SJSA1 (cell line): Measurements from ENCODE around the gene JAKMIP1. TPM values are rescaled to one million over a fixed set of nuclear protein-coding genes. Genes with fewer than 3 reads are reported as not detected.
"Not testable (repeated sequence)": the region's sequence is repeated elsewhere in the genome, so short reads cannot be mapped to it uniquely, and the experiment has no call there.

Experiments
- DNase-seq, 2 experiments: peaks; one replicate each; pipeline ENCODE4 v3.0.0-alpha.2; 2015 to 2020; ENCODE audit warnings: low spot score in 2 of 2, low read depth in 1 of 2
- H3K27ac ChIP-seq: fragments of 250-450 bp; sonication (Bioruptor Pico); 2 replicates; pipeline ENCODE4 v1.5.1; 2020; ENCODE audit warnings: mild to moderate bottlenecking, moderate library complexity
- H3K27me3 ChIP-seq: fragments of 250-450 bp; sonication (Bioruptor Pico); replicated peaks from 2 replicates; pipeline ENCODE4 v1.5.1; 2020; ENCODE audit warnings: mild to moderate bottlenecking, moderate library complexity
- H3K36me3 ChIP-seq: fragments of 250-450 bp; sonication (Bioruptor Pico); 2 replicates; pipeline ENCODE4 v1.5.1; 2020; ENCODE audit warnings: mild to moderate bottlenecking
- H3K4me1 ChIP-seq: fragments of 250-450 bp; sonication (Bioruptor Pico); replicated peaks from 2 replicates; pipeline ENCODE4 v1.6.1; 2021; ENCODE audit warnings: mild to moderate bottlenecking
- H3K4me3 ChIP-seq: fragments of 250-450 bp; sonication (Bioruptor Pico); 2 replicates; pipeline ENCODE4 v1.5.1; 2020; ENCODE audit warnings: mild to moderate bottlenecking
- H3K9me3 ChIP-seq: fragments of 250-450 bp; sonication (Bioruptor Pico); replicated peaks from 2 replicates; pipeline ENCODE4 v1.5.1; 2020; ENCODE audit warnings: mild to moderate bottlenecking
- total RNA-seq: library from RNA; depleted of rRNA; stranded (reverse); fragments of >200 nt; shearing (Covaris generic); gene quantifications from 2 replicates; pipeline ENCODE4 v1.2.3, GENCODE V29; 2014

The JAKMIP1 gene
- total RNA-seq, 1 experiment from 2014 or later, result not detected

DNA sequence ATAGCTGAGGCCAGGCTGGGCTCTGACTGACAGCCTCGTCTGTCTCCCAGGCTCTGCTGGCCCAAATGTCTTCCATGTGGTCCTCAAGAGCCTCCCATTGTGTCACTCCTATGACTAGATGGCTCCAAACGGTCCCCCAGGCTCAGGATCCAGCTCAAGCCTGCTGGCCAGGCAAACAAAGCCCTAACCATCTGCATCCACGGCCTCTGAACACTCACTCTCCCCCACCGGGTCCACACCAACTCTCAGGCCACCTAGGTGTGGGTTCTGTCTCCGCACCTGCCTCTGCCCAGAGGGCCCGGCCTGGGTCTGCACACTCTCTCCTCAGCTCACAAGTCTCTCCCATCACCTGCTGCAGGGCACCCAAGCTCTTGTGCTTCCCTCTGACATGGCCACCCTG is 52.9 kb downstream of the JAKMIP1 start:
- Histone ChIP-seq H3K27me3 (no peaks in the 10 kb centered on the region), H3K9me3 (no peaks in the 10 kb centered on the region), H3K4me3 (no peak overlapping the region), H3K27ac (no peak overlapping the region), H3K36me3 (no peaks in the 10 kb centered on the region), H3K4me1 (no peaks in the 10 kb centered on the region)
- DNase-seq, result no peak

DNA sequence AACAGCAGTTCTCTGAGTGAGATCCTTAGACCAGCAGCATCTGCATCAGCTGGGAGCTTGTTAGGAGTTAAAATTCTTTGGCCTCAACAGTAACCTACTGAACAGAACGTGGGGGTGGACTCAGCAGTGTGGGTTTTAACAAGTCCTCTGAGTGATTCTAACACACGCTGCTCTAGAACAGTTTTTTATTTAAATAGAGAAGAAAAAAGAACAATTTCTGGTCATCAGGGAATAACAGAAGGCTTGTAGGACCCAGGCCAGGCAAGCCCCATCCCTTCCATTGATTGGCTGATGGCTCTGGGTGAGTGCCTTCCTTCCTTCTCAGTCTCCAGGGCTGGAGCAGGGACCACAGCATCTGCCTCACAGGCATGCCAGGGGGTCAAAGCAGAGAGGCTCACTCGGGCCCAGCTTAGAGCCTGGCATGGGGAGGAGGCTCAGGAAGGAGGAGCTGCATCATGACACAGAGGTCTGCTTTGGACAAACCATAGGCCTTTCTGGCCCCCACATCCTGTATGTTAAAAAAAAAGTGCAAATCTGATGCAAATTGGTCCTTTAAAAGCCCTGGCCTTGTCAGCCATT is 56.7 kb downstream of the JAKMIP1 start:
- Histone ChIP-seq H3K27me3 (no peaks in the 10 kb centered on the region), H3K27ac (no peak overlapping the region), H3K9me3 (no peaks in the 10 kb centered on the region), H3K4me3 (no peak overlapping the region), H3K36me3 (no peaks in the 10 kb centered on the region), H3K4me1 (no peaks in the 10 kb centered on the region)
- no peak for DNase-seq

DNA sequence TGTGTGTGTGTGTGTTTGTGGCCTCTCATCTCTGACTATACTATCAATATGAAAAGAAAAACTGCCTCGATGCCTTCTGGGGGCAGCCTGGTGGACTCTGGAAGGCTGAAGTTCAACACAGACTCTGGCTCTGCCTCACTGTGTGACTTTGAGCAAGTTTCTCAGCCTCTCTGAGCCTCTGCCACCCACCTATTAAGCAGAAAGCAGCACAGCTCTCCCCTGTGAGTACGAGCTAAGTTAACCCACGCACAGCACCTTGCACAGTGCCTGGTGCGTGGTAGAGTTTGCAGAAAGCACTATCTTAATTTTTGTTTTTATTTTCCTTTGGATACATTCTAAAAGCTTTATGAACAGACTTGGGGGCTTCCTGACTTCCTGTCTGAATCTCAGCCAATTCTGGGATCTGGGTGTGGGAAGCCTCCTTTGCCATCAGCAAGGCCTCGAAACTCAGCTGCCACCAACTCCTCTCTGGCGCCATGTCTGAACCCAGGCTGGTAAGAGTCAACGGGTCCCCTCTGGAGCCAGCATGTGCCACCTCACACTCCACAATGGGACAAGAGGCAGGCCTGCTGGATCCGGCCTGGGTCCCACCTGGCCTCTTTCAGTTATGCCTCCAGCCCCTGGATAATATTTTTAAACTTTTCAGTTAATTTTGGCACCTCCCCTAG is 57.3 kb downstream of the JAKMIP1 start:
- Histone ChIP-seq H3K27me3 (no peaks in the 10 kb centered on the region), H3K4me1 (no peaks in the 10 kb centered on the region), H3K36me3 (no peaks in the 10 kb centered on the region), H3K9me3 (no peaks in the 10 kb centered on the region), H3K4me3 (no peak overlapping the region), H3K27ac (no peak overlapping the region)
- no peak for DNase-seq

DNA sequence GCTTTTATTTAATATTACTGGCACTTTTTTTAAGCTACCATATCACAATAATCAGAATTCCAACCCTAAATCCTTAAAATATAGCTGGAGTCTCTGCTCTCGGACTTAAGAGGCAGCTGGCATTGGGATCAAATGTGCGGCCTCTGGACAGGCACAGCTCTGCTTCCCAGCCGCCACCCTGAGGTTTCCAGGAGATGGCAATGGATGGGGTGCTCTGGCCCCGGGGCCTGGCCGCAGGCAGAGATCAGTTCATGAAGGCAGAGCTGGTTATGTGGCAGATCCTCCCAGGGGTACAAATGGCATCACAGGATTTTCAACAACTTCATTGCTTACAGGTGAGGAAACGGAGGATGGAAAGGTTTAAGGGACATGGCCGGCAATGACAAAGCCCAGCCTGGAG is 57.8 kb downstream of the JAKMIP1 start:
- H3K27me3 ChIP-seq, result no peaks in the 10 kb centered on the region
- no peak overlapping the region for H3K27ac ChIP-seq
- H3K4me1 ChIP-seq, result no peaks in the 10 kb centered on the region
- no peaks in the 10 kb centered on the region for H3K36me3 ChIP-seq
- H3K9me3 ChIP-seq, result no peaks in the 10 kb centered on the region
- no peak overlapping the region for H3K4me3 ChIP-seq
- DNase-seq, result no peak

DNA sequence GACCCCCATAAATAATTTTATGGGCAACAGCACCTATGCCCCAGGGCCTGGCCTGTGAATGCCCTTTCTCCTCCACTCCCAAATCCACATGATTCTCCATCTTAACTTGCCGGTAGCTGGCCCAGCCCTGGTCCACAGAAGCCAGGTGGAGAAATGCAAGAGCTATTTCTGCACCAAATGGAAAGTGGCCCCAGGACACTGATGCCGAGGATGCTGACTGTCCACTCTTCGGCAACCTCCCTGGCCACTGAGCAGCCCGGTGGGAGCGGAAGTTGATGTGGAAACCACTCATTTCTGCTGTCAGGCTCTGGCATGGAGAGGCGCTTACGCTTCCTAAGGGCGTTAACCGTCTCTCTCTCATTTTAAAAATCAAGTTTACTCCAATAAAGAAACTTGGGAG is 58.8 kb downstream of the JAKMIP1 start:
- H3K9me3 ChIP-seq, result no peaks in the 10 kb centered on the region
- no peaks in the 10 kb centered on the region for H3K4me1 ChIP-seq
- H3K27ac ChIP-seq, result no peak overlapping the region
- no peaks in the 10 kb centered on the region for H3K36me3 ChIP-seq
- DNase-seq, result no peak
- no peaks in the 10 kb centered on the region for H3K27me3 ChIP-seq
- H3K4me3 ChIP-seq, result no peak overlapping the region

DNA sequence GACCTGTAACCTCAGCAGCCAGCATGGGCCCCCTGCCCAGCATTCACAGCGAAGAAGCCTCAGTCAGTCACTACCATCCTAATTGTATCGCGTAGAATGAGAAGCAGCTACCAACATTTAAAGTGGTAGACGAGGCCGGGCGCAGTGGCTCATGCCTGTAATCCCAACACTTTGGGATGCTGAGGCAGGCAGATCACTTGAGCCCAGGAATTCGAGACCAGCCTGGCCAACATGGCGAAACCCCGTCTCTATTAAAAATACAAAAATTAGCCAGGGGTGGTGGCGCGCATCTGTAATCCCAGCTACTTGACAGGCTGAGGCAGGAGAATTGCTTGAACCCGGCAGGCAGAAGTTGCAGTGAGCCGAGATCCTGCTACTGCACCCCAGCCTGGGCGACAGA is 59.3 kb downstream of the JAKMIP1 start:
- not testable (repeated sequence) for H3K4me1 ChIP-seq, H3K9me3 ChIP-seq, DNase-seq, H3K27me3 ChIP-seq, H3K4me3 ChIP-seq, H3K27ac ChIP-seq, H3K36me3 ChIP-seq

DNA sequence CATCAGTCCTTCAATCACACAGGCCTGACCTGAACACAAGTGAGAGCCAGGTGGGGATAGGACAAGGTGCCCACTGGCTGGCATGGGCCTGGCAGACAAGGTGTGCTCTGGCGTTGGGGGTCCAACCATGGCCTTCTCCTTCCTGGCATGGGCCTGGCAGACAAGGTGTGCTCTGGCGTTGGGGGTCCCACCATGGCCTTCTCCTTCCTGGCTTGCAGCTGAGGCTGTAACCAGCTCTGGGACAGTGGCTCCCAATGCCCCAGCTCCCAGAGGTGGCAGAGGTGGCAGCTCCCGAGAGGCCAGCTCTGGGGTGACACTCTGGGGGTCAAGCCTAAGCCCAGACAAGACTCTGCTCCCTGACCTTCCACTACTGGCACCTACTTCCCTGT is 62.6 kb downstream of the JAKMIP1 start:
- Histone ChIP-seq H3K27ac (no peak overlapping the region), H3K9me3 (no peaks in the 10 kb centered on the region), H3K4me3 (no peak overlapping the region), H3K4me1 (no peaks in the 10 kb centered on the region), H3K27me3 (no peaks in the 10 kb centered on the region), H3K36me3 (no peaks in the 10 kb centered on the region)
- DNase-seq, result no peak

DNA sequence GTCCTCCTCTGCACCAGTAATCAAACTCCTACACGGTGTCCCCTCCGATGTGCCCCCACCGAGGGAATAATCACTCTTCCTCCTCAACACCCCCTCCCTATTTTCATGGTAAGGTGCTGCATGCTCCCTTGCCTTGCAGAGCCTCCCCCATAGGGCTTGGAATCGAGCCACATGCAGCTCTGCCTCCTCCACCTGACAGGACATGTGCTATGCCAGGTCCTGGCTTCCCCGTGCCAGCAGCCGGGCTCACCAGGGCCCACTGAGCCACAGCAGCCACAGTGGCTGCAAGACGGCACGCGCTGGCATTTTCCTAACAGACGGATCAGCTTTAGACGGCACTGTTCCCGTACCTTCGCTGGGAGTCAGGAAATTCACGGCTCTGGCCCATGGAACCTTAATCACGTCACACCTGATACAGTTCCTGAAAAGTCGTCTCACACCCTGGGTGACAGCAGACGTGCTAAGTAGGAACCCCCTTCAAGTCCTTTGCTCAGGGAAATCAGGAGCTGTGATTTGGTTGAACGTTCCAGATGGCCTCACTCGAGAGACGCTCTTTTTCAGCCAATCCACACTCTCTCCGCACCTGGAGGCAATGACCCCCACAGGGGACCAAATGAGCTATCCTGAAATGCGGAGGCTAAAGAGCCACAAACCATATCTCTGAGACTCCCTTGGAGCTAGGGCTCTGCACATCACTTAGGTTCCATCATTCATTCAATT is 63.2 kb downstream of the JAKMIP1 start:
- Histone ChIP-seq H3K4me3 (no peak overlapping the region), H3K27ac (no peak overlapping the region), H3K27me3 (no peaks in the 10 kb centered on the region), H3K9me3 (no peaks in the 10 kb centered on the region), H3K36me3 (no peaks in the 10 kb centered on the region), H3K4me1 (no peaks in the 10 kb centered on the region)
- DNase-seq, result no peak

DNA sequence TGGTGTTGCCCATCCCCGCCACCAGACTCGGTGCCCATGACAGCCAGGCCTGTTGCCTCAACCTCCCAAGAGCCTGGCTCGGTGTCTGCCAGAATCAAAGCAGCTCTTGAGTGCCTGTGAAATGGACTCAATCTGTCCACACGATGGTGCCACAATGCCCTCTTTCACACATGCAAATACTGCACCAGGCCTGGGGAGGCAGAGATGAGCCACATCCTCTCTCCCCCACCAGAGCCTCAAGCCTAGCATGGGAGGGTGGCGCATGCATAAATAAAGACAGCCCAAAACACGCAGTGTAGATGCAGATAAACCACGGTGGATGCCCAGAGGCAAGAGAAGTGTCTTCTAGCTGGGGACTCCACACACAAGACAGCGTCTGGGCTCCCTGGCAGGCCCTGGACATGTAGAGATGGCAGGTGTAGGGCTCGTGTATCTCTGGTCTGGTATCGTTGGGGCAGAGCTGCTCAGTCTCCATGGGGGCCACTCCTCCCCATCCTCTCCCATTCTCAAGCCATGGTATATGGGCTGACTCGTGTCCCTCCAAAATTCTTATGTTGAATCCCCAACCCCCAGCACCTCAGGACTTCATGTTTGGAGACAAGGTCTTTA is 65.6 kb downstream of the JAKMIP1 start:
- H3K9me3 ChIP-seq, result no peaks in the 10 kb centered on the region
- no peaks in the 10 kb centered on the region for H3K27me3 ChIP-seq

DNA sequence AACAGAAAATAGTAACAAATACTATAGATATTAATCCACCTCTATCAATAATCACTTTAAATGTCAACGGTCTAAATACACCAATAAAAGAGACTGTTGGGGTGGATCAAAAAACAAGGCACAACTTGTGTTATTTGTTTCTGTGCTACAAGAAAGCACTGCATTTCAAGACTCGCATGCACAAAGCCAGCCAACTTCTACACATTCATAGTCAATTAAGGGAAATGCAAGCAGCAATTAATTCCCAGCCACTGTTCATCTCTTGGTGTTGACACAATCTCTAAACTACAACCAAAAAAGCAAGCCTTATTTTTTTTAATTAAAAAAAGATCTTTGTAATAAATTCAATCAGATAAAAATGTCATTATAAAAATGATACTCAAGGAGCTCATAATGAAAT is 67.6 kb downstream of the JAKMIP1 start:
- H3K36me3 ChIP-seq, result no peaks in the 10 kb centered on the region
- no peak overlapping the region for H3K4me3 ChIP-seq
- H3K9me3 ChIP-seq, result no peaks in the 10 kb centered on the region
- H3K27ac ChIP-seq, result no peak overlapping the region
- DNase-seq, result no peak
- no peaks in the 10 kb centered on the region for H3K4me1 ChIP-seq
- H3K27me3 ChIP-seq, result no peaks in the 10 kb centered on the region

More for the DNA sequence above, 65.6 kb downstream of the JAKMIP1 start:
- Histone ChIP-seq H3K4me1 (no peaks in the 10 kb centered on the region), H3K27ac (no peak overlapping the region), H3K36me3 (no peaks in the 10 kb centered on the region), H3K4me3 (no peak overlapping the region)
- DNase-seq, result no peak

DNA sequence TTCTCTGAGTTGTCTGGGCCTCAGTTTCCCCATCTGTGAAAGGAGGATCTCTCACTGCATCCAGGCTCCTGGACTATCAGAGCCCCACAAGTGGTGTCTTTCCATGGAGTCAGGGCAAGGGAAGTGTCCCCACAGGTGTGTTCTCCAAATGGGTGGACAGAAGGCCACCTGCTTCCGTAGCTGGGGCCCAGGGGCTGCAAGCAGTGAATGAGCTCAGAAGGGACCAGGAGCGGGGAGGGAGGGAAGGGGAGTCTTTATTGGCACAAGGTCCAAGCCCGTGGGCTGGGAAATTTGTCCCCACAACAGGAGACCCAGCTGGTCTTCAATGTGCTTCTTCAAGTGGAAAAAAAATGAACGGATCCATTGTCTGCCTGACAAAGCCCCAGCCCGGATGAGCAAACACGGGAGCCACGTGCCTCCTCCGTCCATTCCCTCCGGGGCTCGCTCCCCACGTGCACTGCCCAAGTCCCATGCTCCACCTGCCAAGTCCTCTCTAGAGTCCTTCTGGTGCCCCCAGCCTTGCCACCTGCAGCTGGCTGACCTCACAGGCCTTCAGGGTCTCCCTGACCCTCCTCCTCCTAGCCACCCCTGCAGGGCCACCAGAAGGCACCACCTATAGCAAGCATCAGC is 72.0 kb downstream of the JAKMIP1 start:
- no peaks in the 10 kb centered on the region for H3K36me3 ChIP-seq
- H3K4me1 ChIP-seq, result no peaks in the 10 kb centered on the region
- DNase-seq, result no peak
- no peaks in the 10 kb centered on the region for H3K27me3 ChIP-seq
- H3K4me3 ChIP-seq, result no peak overlapping the region
- H3K9me3 ChIP-seq, result no peaks in the 10 kb centered on the region
- H3K27ac ChIP-seq, result no peak overlapping the region

DNA sequence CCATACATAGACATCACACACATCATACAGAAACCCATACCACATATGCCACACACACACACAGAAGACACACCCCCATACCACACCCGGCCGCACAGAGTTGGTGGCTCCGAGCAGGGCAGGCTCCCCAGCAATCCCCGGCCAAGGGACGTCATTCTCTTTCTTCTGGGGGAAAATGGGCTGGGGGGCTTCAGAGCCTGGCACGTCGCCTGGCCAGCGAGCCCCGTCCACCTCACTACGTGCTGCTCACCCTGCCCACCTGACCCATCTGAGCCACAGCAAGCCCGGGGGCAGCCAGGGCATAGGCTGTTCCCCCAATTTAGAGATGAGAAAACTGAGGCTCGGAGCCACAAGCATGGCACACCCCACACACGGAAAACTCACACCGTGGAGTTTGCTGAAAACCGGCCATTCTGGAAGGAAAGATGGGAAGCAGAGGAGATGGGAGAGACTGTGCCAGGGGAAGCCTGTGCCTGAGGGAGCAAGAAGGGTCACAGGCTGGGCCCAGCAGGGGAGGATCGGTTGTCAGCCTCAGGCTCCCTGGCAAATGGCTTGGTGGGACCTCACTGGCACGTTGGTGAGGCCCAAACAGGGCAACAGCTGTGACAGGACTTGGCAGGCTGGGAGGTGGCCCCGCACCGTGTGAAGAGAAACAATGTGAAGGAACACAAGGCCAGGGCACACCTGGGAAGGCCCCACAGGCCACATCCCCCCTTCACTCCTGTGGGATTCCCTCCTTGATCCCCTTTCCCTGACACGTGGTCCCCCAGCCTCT is 73.2 kb downstream of the JAKMIP1 start:
- Histone ChIP-seq H3K9me3 (no peaks in the 10 kb centered on the region), H3K36me3 (no peaks in the 10 kb centered on the region)
- no peak for DNase-seq

DNA sequence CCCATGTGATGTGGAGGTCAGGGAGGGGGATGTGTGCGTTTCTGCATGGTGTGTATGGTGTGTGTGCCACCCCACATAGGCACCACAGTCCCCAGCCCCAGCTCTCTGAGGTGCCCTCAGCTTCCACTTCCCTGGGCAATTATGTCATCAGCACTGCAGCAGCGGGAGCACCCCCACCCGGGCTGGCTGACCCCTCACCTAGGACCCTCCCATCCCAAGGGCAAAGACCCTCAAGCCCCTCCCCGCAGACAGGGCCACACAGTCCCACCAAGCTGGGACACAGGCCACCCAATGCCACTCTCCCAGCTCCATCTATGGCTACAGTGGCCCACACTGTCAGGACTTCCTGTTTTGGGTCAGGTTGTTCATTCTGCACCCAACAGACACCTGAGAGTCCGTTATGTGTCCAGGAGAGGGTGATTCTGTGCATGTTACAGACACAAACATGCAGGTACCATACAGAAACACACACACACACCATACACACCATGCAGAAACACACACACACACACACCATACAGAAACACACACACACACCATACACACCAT is 75.2 kb downstream of the JAKMIP1 start:
- Histone ChIP-seq H3K4me1 (no peaks in the 10 kb centered on the region), H3K27me3 (no peaks in the 10 kb centered on the region), H3K9me3 (no peaks in the 10 kb centered on the region), H3K36me3 (no peaks in the 10 kb centered on the region), H3K27ac (no peak overlapping the region), H3K4me3 (no peak overlapping the region)
- no peak for DNase-seq

More for the DNA sequence above, 73.2 kb downstream of the JAKMIP1 start:
- Histone ChIP-seq H3K4me3 (no peak overlapping the region), H3K27me3 (no peaks in the 10 kb centered on the region), H3K4me1 (no peaks in the 10 kb centered on the region), H3K27ac (no peak overlapping the region)
